GM12878 (cell line): ENCODE results near the gene VEGFA. TPM values are rescaled to one million over a fixed set of nuclear protein-coding genes. Genes with fewer than 3 reads are reported as not detected.

Source experiments
- ATAC-seq: fragments of 200-7000 bp; cut with Tn5 transposase; 3 replicates; pipeline ENCODE4 v1.9.1; 2020; ENCODE audit warnings: mild to moderate bottlenecking, moderate library complexity
- BruUV-seq: library from RNA; stranded (reverse); fragments of 400-500 nt; replicated peaks from 2 replicates; lab custom pipeline; 2021; lab: Mats Ljungman, UMichigan
- CTCF ChIA-PET: fragments of 300-600 bp; sonication (Branson Sonifier 250); formaldehyde crosslinking; extraction: SDS; loops from one replicate; lab custom pipeline; 2021; ENCODE audit warnings: inconsistent platforms; lab: Yijun Ruan, JAX
- POLR2A ChIA-PET: fragments of 350-600 bp; formaldehyde crosslinking; extraction: SDS; loops from one replicate; lab custom pipeline; 2021; ENCODE audit warnings: inconsistent platforms; lab: Charles Lee
- RAD21 ChIA-PET: fragments of 300-600 bp; sonication (Branson Sonifier 250); formaldehyde crosslinking; loops from one replicate; lab custom pipeline; 2023; ENCODE audit warnings: antibody characterized with exemption; ENCODE audit not compliant: unreplicated experiment; lab: Charles Lee
- SMC1A ChIA-PET: fragments of 300-600 bp; sonication (Branson Sonifier 250); formaldehyde crosslinking; loops from one replicate; lab custom pipeline; 2023; ENCODE audit not compliant: unreplicated experiment, uncharacterized antibody; lab: Charles Lee
- DNase-seq: peaks from one replicate; pipeline ENCODE4 v3.0.0-alpha.2; 2011; ENCODE audit warnings: low read depth, low spot score
- FAIRE-seq: peaks from 3 replicates; lab custom pipeline; 2011; peaks lifted over from hg19 to GRCh38; lab: Jason Lieb, UNC
- H2AFZ ChIP-seq: 2 replicates; pipeline ENCODE4 v1.6.0; 2011; ENCODE audit warnings: low read depth, low read length, control low read depth; ENCODE audit not compliant: control insufficient read depth
- H3K27ac ChIP-seq: 2 replicates; pipeline ENCODE4 v1.5.1; 2011; ENCODE audit warnings: control low read depth; ENCODE audit not compliant: control insufficient read depth, insufficient read depth
- H3K27me3 ChIP-seq, 2 experiments: replicated peaks in 1 of 2; 2 replicates each; pipeline versions ENCODE4 v1.6.0 to v1.6.1; 2011; ENCODE audit warnings: low read length in 1 of 2; ENCODE audit not compliant: control insufficient read depth in 2 of 2, insufficient read depth in 2 of 2
- H3K36me3 ChIP-seq, 2 experiments: 2 replicates each; pipeline ENCODE4 v1.5.1; 2011; ENCODE audit warnings: low read length in 1 of 2; ENCODE audit not compliant: control insufficient read depth in 2 of 2, insufficient read depth in 2 of 2
- H3K4me1 ChIP-seq: 2 replicates; pipeline ENCODE4 v1.6.1; 2011; ENCODE audit warnings: mild to moderate bottlenecking, low read length, moderate library complexity, mixed read lengths; ENCODE audit not compliant: control insufficient read depth, insufficient read depth
- H3K4me2 ChIP-seq: 2 replicates; pipeline ENCODE4 v1.6.0; 2011; ENCODE audit warnings: control low read depth; ENCODE audit not compliant: control insufficient read depth, insufficient read depth
- H3K4me3 ChIP-seq: fragments of 200-600 bp; sonication (generic); 2 replicates; pipeline ENCODE4 v1.5.1; 2016
- H3K79me2 ChIP-seq: 2 replicates; pipeline ENCODE4 v1.6.0; 2011; ENCODE audit warnings: low read length; ENCODE audit not compliant: control insufficient read depth, insufficient read depth
- H3K9ac ChIP-seq: 2 replicates; pipeline ENCODE4 v1.8.0; 2011; ENCODE audit warnings: low read length, control low read depth, mixed read lengths; ENCODE audit not compliant: control insufficient read depth, insufficient read depth
- H3K9me3 ChIP-seq: replicated peaks from 3 replicates; pipeline ENCODE4 v1.5.1; 2011; ENCODE audit warnings: mild to moderate bottlenecking, low read length; ENCODE audit not compliant: control insufficient read depth, insufficient read depth
- H4K20me1 ChIP-seq: 2 replicates; pipeline ENCODE4 v1.6.0; 2011; ENCODE audit not compliant: control insufficient read depth, insufficient read depth
- ATF7 ChIP-seq: fragments of 450-650 bp; IDR thresholded peaks from 2 replicates; pipeline ENCODE4 v1.6.1; 2016; ENCODE audit warnings: low read depth, mild to moderate bottlenecking
- FOXK2 ChIP-seq: fragments of 450-650 bp; IDR thresholded peaks from 2 replicates; pipeline ENCODE4 v1.6.1; 2017; ENCODE audit warnings: mild to moderate bottlenecking, moderate library complexity
- RCOR1 ChIP-seq: conservative IDR thresholded peaks from 2 replicates; pipeline ENCODE4 v1.6.1; 2012; ENCODE audit warnings: low read depth, low read length, improper control_type of control experiment
- RELA ChIP-seq: fragments of 450-650 bp; IDR thresholded peaks from 2 replicates; pipeline ENCODE4 v1.8.0; 2014; ENCODE audit warnings: borderline replicate concordance; ENCODE audit not compliant: partially characterized antibody
- SUZ12 ChIP-seq: fragments of 200-600 bp; sonication (generic); IDR thresholded peaks from one replicate; pipeline ENCODE4 v1.6.1; 2018; ENCODE audit warnings: antibody characterized with exemption, mild to moderate bottlenecking; ENCODE audit not compliant: unreplicated experiment
- TAF1 ChIP-seq: IDR thresholded peaks from 2 replicates; pipeline ENCODE4 v1.6.1; 2011; ENCODE audit warnings: mild to moderate bottlenecking, low read depth, low read length, borderline replicate concordance
- WGBS: methylation state at CpG from one replicate; pipeline ENCODE4 v1.1.6; 2016; ENCODE audit warnings: low lambda C conversion rate; ENCODE audit not compliant: insufficient replicate concordance, insufficient coverage; ENCODE audit errors: missing lambda C conversion rate; 5-methylcytosine and 5-hydroxymethylcytosine counted together
- in situ Hi-C: fragments of 300-500 bp; cut with MboI; formaldehyde crosslinking; loops from 9 replicates; pipeline ENCODE4 v1.14.3; 2018; ENCODE audit warnings: mixed read lengths
- intact Hi-C: fragments of 100-400 bp; cut with micrococcal nuclease; formaldehyde crosslinking; loops from one replicate; pipeline ENCODE4 v1.14.2; 2022; ENCODE audit not compliant: unreplicated experiment
- polyA plus RNA-seq, 11 experiments: library from polyadenylated mRNA; depleted of rRNA in 4 of 11; unstranded in 6 of 11; stranded (reverse) in 5 of 11; fragments of >200 nt; fragmentation: Nextera tagmentation in 4 of 11; fragmentation: Illumina TruSeq in 1 of 11; extraction: Ambion mirVana in 4 of 11; extraction: Trizol in 1 of 11; gene quantifications; 1 replicate in 1 of 11; 2 replicates in 10 of 11; pipeline versions ENCODE4 v1.2.1 to v1.2.3, GENCODE V29; 2011 to 2016; ENCODE audit warnings: inconsistent platforms in 2 of 11, missing spikeins in 2 of 11, low read depth in 1 of 11
- total RNA-seq, 4 experiments: library from RNA; depleted of rRNA in 3 of 4; stranded (reverse); fragments of >200 nt in 3 of 4; fragmentation: Illumina TruSeq in 1 of 4; extraction: Trizol in 1 of 4; gene quantifications; 2 replicates each; pipeline versions ENCODE4 v1.2.1 to v1.2.3, GENCODE V29; 2013 to 2021

VEGFA gene
- total and polyA plus RNA-seq, 10 of the 15 experiments (the other 5 are each of a cell fraction or from before 2014, with no cell fraction given), result 0.96 to 140 (median 16.9) TPM

GRCh38 chr6:43808412-43808811 is 38.4 kb downstream of the VEGFA start:
- no peak for DNase-seq
- no peak overlapping the region for H3K4me3 ChIP-seq
- RAD21 ChIA-PET, result interaction anchor here (1.5 kb wide), 1 partner anchor 38 kb away, joined by 7 read pairs; the partner anchor contains the start of gene VEGFA
- POLR2A ChIA-PET, result interaction anchor here (0.8 to 2.5 kb wide), 2 partner anchors 29 to 38 kb away, joined by 3 to 8 read pairs; partner anchors contain the start of gene VEGFA
- no peak overlapping the region for H3K27ac ChIP-seq
- H3K27me3 ChIP-seq, result no peaks in the 10 kb centered on the region
- no peak overlapping the region for H3K9ac ChIP-seq
- H2AFZ ChIP-seq, result no peak overlapping the region
- in situ Hi-C loops (no loop called here), intact Hi-C loops (no loop called here)
- CTCF ChIA-PET, result interaction anchor here (0.6 to 3.6 kb wide), 5 partner anchors 9 to 265 kb away, joined by 3 to 13 read pairs (median 4); no protein-coding TSS in a partner anchor
- no peaks in the 10 kb centered on the region for H3K9me3 ChIP-seq
- SMC1A ChIA-PET, result interaction anchor here (1.2 to 1.6 kb wide), 2 partner anchors 8 to 195 kb away, joined by 4 to 9 read pairs; no protein-coding TSS in a partner anchor
- no peaks in the 10 kb centered on the region for H4K20me1 ChIP-seq
- H3K79me2 ChIP-seq, result no peaks in the 10 kb centered on the region
- no peak overlapping the region for H3K4me2 ChIP-seq
- TF ChIP-seq FOXK2 (no peak), SUZ12 (no peak), RELA (no peak), TAF1 (no peak)
- FAIRE-seq, result no peak
- ATAC-seq, result no peak
- no peaks in the 10 kb centered on the region for H3K4me1 ChIP-seq
- 63% methylated on average over 7 of the region's 7 CpGs for WGBS
- no TSS peak for BruUV-seq
- H3K36me3 ChIP-seq, result no peaks in the 10 kb centered on the region

- Histone ChIP-seq H4K20me1 (no peaks in the 10 kb centered on the region), H3K4me3 (no peak overlapping the region), H3K36me3 (no peaks in the 10 kb centered on the region), H3K9me3 (no peaks in the 10 kb centered on the region), H3K79me2 (no peaks in the 10 kb centered on the region), H3K27me3 (no peaks in the 10 kb centered on the region)
- DNase-seq, result no peak
- RAD21 ChIA-PET, result no interaction called here
- ATAC-seq, result no peak
- SMC1A ChIA-PET, result interaction anchor here (0.8 to 1.2 kb wide), 2 partner anchors 35 to 265 kb away, joined by 3 read pairs; no protein-coding TSS in a partner anchor
- 50% methylated on average over 14 of the region's 14 CpGs for WGBS
- POLR2A ChIA-PET, result interaction anchor here (0.7 kb wide), 1 partner anchor 23 kb away, joined by 3 read pairs; no protein-coding TSS in a partner anchor
- BruUV-seq, result no TSS peak
- peak; percentile 76 for TF ChIP-seq ATF7
- no peak for TF ChIP-seq RCOR1
- TF ChIP-seq, all 136 proteins: peak for 1
- CTCF ChIA-PET, result interaction anchor here (1.1 to 1.3 kb wide), 2 partner anchors 35 to 270 kb away, joined by 3 to 5 read pairs; no protein-coding TSS in a partner anchor
- Histone ChIP-seq H3K27ac (no peak overlapping the region), H3K4me2 (no peak overlapping the region), H2AFZ (no peak overlapping the region), H3K4me1 (no peaks in the 10 kb centered on the region), H3K9ac (no peak overlapping the region)
- in situ Hi-C loops, result no loop called here
- no peak for FAIRE-seq
- intact Hi-C loops, result no loop called here
Observed at GRCh38 chr6:43809417-43810305, 39.6 kb downstream of the VEGFA start.
